Stimulated activated CD4-positive, alpha-beta T cell treated with anti-CD3 and anti-CD28 coated beads, Interleukin-2, amount 100 ng/mL, for 24 hours (primary cell): ENCODE results near the gene OR51E2.
"Not testable (repeated sequence)": the region's sequence is repeated elsewhere in the genome, so short reads cannot be mapped to it uniquely, and the experiment has no call there.

Experiments used
- DNase-seq, 2 donors: peaks; one replicate each; pipeline ENCODE4 v3.0.0-alpha.2; 2020

OR51E2 gene

GRCh38 chr11:4697585-4697984, at the start of gene OR51E2:
TSS of gene OR51E2 (minus strand) at chr11:4697853. CDS start at chr11:4682711, 15,142 bp downstream.
- DNase-seq = no peak

GRCh38 chr11:4740735-4741134, 43.1 kb upstream of the OR51E2 start:
- DNase-seq = no peak

- DNase-seq = no peak
These were observed 29.5 kb upstream of the OR51E2 start for GRCh38 chr11:4727171-4727570.

GRCh38 chr11:4722616-4723534, 25.2 kb upstream of the OR51E2 start:
- not testable (repeated sequence) for DNase-seq

GRCh38 chr11:4714300-4714699, 16.6 kb upstream of the OR51E2 start:
- no peak for DNase-seq

- DNase-seq = no peak
These were observed 15.6 kb upstream of the OR51E2 start for GRCh38 chr11:4713241-4713640.

- DNase-seq = no peak
These were observed 7.2 kb upstream of the OR51E2 start for GRCh38 chr11:4704790-4705334.

GRCh38 chr11:4704054-4704789, 6.6 kb upstream of the OR51E2 start, which contains the start of gene MMP26:
TSS of gene MMP26 (plus strand) at chr11:4704784.
- no peak for DNase-seq

- DNase-seq = no peak
These were observed 2.8 kb upstream of the OR51E2 start for GRCh38 chr11:4700436-4700820.

- no peak for DNase-seq
These were observed 2.2 kb upstream of the OR51E2 start for GRCh38 chr11:4699697-4700435.

GRCh38 chr11:4695442-4695841, 2.2 kb downstream of the OR51E2 start:
- DNase-seq = no peak

- DNase-seq = no peak
These were observed 12.9 kb downstream of the OR51E2 start for GRCh38 chr11:4684631-4685285.

GRCh38 chr11:4682623-4683419, 14.8 kb downstream of the OR51E2 start:
- no peak for DNase-seq

GRCh38 chr11:4680341-4680740, 17.3 kb downstream of the OR51E2 start:
- DNase-seq = no peak

GRCh38 chr11:4677948-4678347, 19.7 kb downstream of the OR51E2 start:
- DNase-seq = no peak

- DNase-seq = no peak
These were observed 23.9 kb downstream of the OR51E2 start for GRCh38 chr11:4673781-4674180.

GRCh38 chr11:4672470-4672869, 25.2 kb downstream of the OR51E2 start:
- no peak for DNase-seq

- DNase-seq = no peak
These were observed 25.9 kb downstream of the OR51E2 start for GRCh38 chr11:4671741-4672140.

GRCh38 chr11:4665424-4665823, 32.2 kb downstream of the OR51E2 start:
- no peak for DNase-seq

- DNase-seq = no peak
These were observed 32.9 kb downstream of the OR51E2 start for GRCh38 chr11:4664786-4665185.

- no peak for DNase-seq
These were observed 33.5 kb downstream of the OR51E2 start for GRCh38 chr11:4664183-4664582.

- no peak for DNase-seq
These were observed 34.8 kb downstream of the OR51E2 start for GRCh38 chr11:4662876-4663275.
